NCI-H82 (cell line): ENCODE results near the gene PTPRN2.
"Not testable (repeated sequence)": the region's sequence is repeated elsewhere in the genome, so short reads cannot be mapped to it uniquely, and the experiment has no call there.

Experiments
- DNase-seq: peaks from one replicate; lab custom pipeline; 2025; lab: John Stamatoyannopoulos, UW

PTPRN2 gene

DNA sequence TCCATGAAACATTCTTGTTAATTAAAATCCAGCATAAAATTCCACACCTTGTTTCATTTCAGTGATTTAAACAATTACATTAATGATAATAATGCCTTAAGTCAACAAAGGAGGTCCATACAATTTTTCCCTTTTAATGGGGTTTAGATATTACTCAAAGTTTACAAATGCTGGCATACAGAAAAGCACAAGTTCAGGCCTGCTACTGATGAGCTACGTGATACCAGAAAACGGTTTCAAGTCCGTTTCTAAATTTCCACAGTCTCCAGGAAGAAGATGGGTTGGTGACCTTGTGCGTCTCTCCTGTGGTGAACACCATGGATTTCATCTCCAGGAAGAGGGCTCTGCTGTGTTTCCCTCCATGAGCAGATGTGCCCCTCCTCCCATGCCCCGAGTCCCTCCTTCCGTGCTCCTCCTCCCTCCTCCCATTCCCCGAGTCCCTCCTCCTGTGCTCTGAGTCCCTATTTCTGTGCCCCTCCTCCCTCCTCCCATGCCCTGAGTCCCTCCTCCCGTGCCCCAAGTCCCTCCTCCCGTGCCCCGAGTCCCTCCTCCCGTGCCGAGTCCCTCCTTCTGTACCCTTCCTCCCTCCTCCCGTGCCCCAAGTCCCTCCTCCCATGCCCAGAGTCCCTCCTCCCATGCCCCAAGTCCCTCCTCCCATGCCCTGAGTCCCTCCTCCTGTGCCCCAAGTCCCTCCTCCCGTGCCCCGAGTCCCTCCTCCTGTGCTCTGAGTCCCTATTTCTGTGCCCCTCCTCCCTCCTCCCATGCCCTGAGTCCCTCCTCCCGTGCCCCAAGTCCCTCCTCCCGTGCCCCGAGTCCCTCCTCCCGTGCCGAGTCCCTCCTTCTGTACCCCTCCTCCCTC, 201.9 kb downstream of the PTPRN2 start:
- not testable (repeated sequence) for DNase-seq

GRCh38 chr7:158384746-158385145, 202.9 kb downstream of the PTPRN2 start:
- DNase-seq = no peak

- no peak for DNase-seq
These were observed 204.0 kb downstream of the PTPRN2 start for GRCh38 chr7:158383665-158384064.

- no peak for DNase-seq
These were observed 205.0 kb downstream of the PTPRN2 start for GRCh38 chr7:158382363-158383254.

- no peak for DNase-seq
These were observed 205.7 kb downstream of the PTPRN2 start for GRCh38 chr7:158381956-158382355.

GRCh38 chr7:158378978-158379377, 208.6 kb downstream of the PTPRN2 start:
- DNase-seq = no peak

GRCh38 chr7:158377800-158378623, 209.6 kb downstream of the PTPRN2 start:
- DNase-seq = no peak

GRCh38 chr7:158376839-158377186, 210.8 kb downstream of the PTPRN2 start:
- DNase-seq = not testable (repeated sequence)

DNA sequence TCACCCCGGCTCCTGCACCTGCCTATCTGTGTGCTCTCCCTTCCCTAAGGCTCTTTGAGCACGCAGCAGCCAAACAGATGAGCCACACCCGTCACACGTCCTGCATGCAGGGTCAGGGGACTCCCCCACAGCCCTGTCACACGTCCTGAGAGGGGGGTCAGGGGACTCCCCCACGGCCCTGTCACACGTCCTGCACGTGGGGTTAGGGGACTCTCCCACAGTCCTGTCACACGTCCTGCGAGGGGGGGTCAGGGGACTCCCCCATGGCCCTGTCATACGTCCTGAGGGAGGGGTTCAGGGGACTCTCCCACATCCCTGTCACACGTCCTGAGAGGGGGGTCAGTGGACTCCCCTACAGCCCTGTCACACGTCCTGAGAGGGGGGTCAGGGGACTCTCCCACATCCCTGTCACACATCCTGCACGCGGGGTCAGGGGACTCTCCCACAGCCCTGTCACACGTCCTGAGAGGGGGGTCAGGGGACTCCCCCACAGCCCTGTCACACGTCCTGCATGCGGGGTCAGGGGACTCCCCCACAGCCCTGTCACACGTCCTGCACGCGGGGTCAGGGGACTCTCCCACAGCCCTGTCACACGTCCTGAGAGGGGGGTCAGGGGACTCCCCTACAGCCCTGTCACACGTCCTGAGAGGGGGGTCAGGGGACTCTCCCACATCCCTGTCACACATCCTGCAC, 211.3 kb downstream of the PTPRN2 start:
- not testable (repeated sequence) for DNase-seq

DNA sequence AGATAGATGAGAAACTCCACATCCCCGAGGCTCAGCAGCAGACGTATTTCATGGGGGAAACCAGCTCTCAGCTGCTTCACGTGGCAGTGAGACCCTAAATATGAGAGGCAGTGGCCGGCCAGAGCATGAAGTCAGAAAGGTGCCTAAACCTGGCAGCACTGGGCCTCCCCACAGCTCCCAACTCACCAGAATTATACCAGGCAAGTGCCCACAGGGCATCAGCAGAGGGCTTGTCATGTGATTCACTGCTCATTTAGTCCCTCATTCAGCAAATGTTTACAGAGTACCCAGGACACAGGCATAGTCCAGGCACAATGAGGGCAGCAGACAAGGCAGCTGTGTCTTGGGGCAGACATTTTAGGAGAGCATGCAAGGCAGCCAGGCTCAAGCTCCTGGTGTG, 212.6 kb downstream of the PTPRN2 start:
- no peak for DNase-seq

- DNase-seq = no peak
These were observed 213.0 kb downstream of the PTPRN2 start for GRCh38 chr7:158374586-158374985.

GRCh38 chr7:158374146-158374545, 213.5 kb downstream of the PTPRN2 start:
- no peak for DNase-seq

GRCh38 chr7:158373476-158374133, 214.0 kb downstream of the PTPRN2 start:
- no peak for DNase-seq

- peak; percentile 41 for DNase-seq
These were observed 215.0 kb downstream of the PTPRN2 start for GRCh38 chr7:158372400-158373342.

GRCh38 chr7:158371856-158372255, 215.8 kb downstream of the PTPRN2 start:
- no peak for DNase-seq

- no peak for DNase-seq
These were observed 217.8 kb downstream of the PTPRN2 start for GRCh38 chr7:158369866-158370265.

DNA sequence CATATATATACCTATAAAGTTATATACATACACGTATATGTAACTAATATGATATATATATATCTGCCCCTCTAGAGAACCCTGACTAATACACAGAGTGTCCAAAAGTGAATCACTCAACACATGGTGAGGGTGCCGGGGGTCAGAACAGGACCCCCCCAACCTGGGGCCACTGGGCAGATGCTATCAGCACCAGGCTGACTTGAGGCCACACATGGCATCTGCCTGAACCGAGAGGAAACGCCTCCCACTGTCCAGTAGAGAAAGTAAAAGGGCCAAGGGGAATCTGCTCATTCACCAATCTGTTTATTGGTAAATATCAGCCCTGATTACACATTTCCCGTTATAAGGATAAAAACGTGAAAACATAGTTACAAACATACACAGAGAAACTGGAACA, 218.3 kb downstream of the PTPRN2 start:
- no peak for DNase-seq

DNA sequence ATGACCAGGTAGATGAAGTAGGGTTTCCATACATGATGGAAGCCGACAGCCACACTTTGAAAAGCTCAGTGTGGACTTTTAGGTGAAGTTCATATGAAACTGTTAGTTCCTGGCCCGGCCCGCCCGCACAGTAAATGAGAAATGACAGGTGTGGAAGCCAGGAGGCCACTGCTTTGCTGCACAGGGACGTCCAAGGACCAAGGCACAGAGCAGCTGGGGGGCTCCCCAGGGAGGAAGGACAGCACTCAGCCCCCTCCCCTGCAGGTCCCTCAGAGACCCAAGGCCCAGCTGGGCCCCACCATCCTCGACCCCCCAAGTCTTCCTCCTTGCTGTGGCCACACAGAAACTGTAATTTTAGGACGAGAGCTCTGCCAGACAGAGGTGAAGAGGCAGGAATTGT, 219.2 kb downstream of the PTPRN2 start:
- DNase-seq = no peak

GRCh38 chr7:158367634-158367982, 220.0 kb downstream of the PTPRN2 start:
- DNase-seq = no peak
